Measurements from ENCODE around the gene NEU1.
"Not testable (repeated sequence)": the region's sequence is repeated elsewhere in the genome, so short reads cannot be mapped to it uniquely, and the experiment has no call there.

NEU1 gene

GRCh38 chr6:31875877-31876276 lies 13.3 kb upstream of the NEU1 start:
- H3K9me3 ChIP-seq (ENCODE audit: control insufficient read depth in 5 of 5, low read length in 5 of 5), result no peaks in the 10 kb centered on the region
- no peak overlapping the region for H3K27ac ChIP-seq (ENCODE audit: low read depth, low read length)
- peaks cover 0 to 9% (median 3%) of the 10 kb centered on the region in 5 donors for H3K27me3 ChIP-seq (ENCODE audit: control insufficient read depth in 5 of 5, insufficient read depth in 4 of 5, low read length in 5 of 5)
- H3K4me1 ChIP-seq (ENCODE audit: control insufficient read depth in 5 of 5, insufficient read depth in 5 of 5, low read length in 5 of 5), result peaks cover 0 to 8% (median 3%) of the 10 kb centered on the region in 5 donors
- H3K36me3 ChIP-seq (ENCODE audit: control insufficient read depth in 5 of 5, insufficient read depth in 5 of 5, low read length in 5 of 5), result peaks cover 0 to 15% (median 15%) of the 10 kb centered on the region in 5 donors
- no peak overlapping the region for H3K9ac ChIP-seq (ENCODE audit: low read length in 5 of 5)
- H3K4me3 ChIP-seq (ENCODE audit: low read depth in 1 of 5, low read length in 5 of 5), result no peak overlapping the region

- no peak overlapping the region for H3K27ac ChIP-seq (ENCODE audit: low read depth, low read length)
- no peak overlapping the region for H3K4me3 ChIP-seq (ENCODE audit: low read depth in 1 of 5, low read length in 5 of 5)
- no peak overlapping the region for H3K9ac ChIP-seq (ENCODE audit: low read length in 5 of 5)
- H3K27me3 ChIP-seq (ENCODE audit: control insufficient read depth in 5 of 5, insufficient read depth in 4 of 5, low read length in 5 of 5), result peaks cover 0 to 13% (median 11%) of the 10 kb centered on the region in 5 donors
- H3K9me3 ChIP-seq (ENCODE audit: control insufficient read depth in 5 of 5, low read length in 5 of 5), result no peaks in the 10 kb centered on the region
- peaks cover 0 to 8% (median 3%) of the 10 kb centered on the region in 5 donors for H3K4me1 ChIP-seq (ENCODE audit: control insufficient read depth in 5 of 5, insufficient read depth in 5 of 5, low read length in 5 of 5)
- H3K36me3 ChIP-seq (ENCODE audit: control insufficient read depth in 5 of 5, insufficient read depth in 5 of 5, low read length in 5 of 5), result peaks cover 0 to 7% (median 6%) of the 10 kb centered on the region in 5 donors
These were observed 12.4 kb upstream of the NEU1 start for GRCh38 chr6:31874836-31875572.

- Histone ChIP-seq H3K4me3 (ENCODE audit: low read depth in 1 of 5, low read length in 5 of 5) (no peak overlapping the region), H3K9ac (ENCODE audit: low read length in 5 of 5) (no peak overlapping the region), H3K27ac (ENCODE audit: low read depth, low read length) (no peak overlapping the region)
These were observed 11.6 kb upstream of the NEU1 start for GRCh38 chr6:31874084-31874670.

GRCh38 chr6:31871046-31871659 lies 8.5 kb upstream of the NEU1 start:
- no peak overlapping the region for H3K9ac ChIP-seq (ENCODE audit: low read length in 5 of 5)
- H3K27me3 ChIP-seq (ENCODE audit: control insufficient read depth in 5 of 5, insufficient read depth in 4 of 5, low read length in 5 of 5), result peaks cover 0 to 20% (median 13%) of the 10 kb centered on the region in 5 donors
- H3K27ac ChIP-seq (ENCODE audit: low read depth, low read length), result no peak overlapping the region
- H3K4me3 ChIP-seq (ENCODE audit: low read depth in 1 of 5, low read length in 5 of 5), result no peak overlapping the region
- H3K36me3 ChIP-seq (ENCODE audit: control insufficient read depth in 5 of 5, insufficient read depth in 5 of 5, low read length in 5 of 5), result no peaks in the 10 kb centered on the region
- no peaks in the 10 kb centered on the region for H3K4me1 ChIP-seq (ENCODE audit: control insufficient read depth in 5 of 5, insufficient read depth in 5 of 5, low read length in 5 of 5)
- H3K9me3 ChIP-seq (ENCODE audit: control insufficient read depth in 5 of 5, low read length in 5 of 5), result no peaks in the 10 kb centered on the region

More at GRCh38 chr6:31874084-31874670, 11.6 kb upstream of the NEU1 start:
- peaks cover 0 to 15% (median 12%) of the 10 kb centered on the region in 5 donors for H3K27me3 ChIP-seq (ENCODE audit: control insufficient read depth in 5 of 5, insufficient read depth in 4 of 5, low read length in 5 of 5)
- H3K36me3 ChIP-seq (ENCODE audit: control insufficient read depth in 5 of 5, insufficient read depth in 5 of 5, low read length in 5 of 5), result no peaks in the 10 kb centered on the region
- no peaks in the 10 kb centered on the region for H3K9me3 ChIP-seq (ENCODE audit: control insufficient read depth in 5 of 5, low read length in 5 of 5)
- H3K4me1 ChIP-seq (ENCODE audit: control insufficient read depth in 5 of 5, insufficient read depth in 5 of 5, low read length in 5 of 5), result peaks cover 0 to 8% (median 3%) of the 10 kb centered on the region in 5 donors

- no peaks in the 10 kb centered on the region for H3K4me1 ChIP-seq (ENCODE audit: control insufficient read depth in 5 of 5, insufficient read depth in 5 of 5, low read length in 5 of 5)
- no peak overlapping the region for H3K9ac ChIP-seq (ENCODE audit: low read length in 5 of 5)
- no peak overlapping the region for H3K4me3 ChIP-seq (ENCODE audit: low read depth in 1 of 5, low read length in 5 of 5)
- H3K27ac ChIP-seq (ENCODE audit: low read depth, low read length), result no peak overlapping the region
- H3K27me3 ChIP-seq (ENCODE audit: control insufficient read depth in 5 of 5, insufficient read depth in 4 of 5, low read length in 5 of 5), result peaks cover 0 to 20% (median 13%) of the 10 kb centered on the region in 5 donors
- no peaks in the 10 kb centered on the region for H3K36me3 ChIP-seq (ENCODE audit: control insufficient read depth in 5 of 5, insufficient read depth in 5 of 5, low read length in 5 of 5)
- no peaks in the 10 kb centered on the region for H3K9me3 ChIP-seq (ENCODE audit: control insufficient read depth in 5 of 5, low read length in 5 of 5)
These were observed 7.8 kb upstream of the NEU1 start for GRCh38 chr6:31870385-31870921.

GRCh38 chr6:31869343-31869742 lies 6.7 kb upstream of the NEU1 start:
- Histone ChIP-seq H3K27ac (ENCODE audit: low read depth, low read length) (no peak overlapping the region), H3K9ac (ENCODE audit: low read length in 5 of 5) (no peak overlapping the region), H3K4me3 (ENCODE audit: low read depth in 1 of 5, low read length in 5 of 5) (no peak overlapping the region), H3K27me3 (ENCODE audit: control insufficient read depth in 5 of 5, insufficient read depth in 4 of 5, low read length in 5 of 5) (peaks cover 0 to 20% (median 13%) of the 10 kb centered on the region in 5 donors), H3K9me3 (ENCODE audit: control insufficient read depth in 5 of 5, low read length in 5 of 5) (no peaks in the 10 kb centered on the region), H3K4me1 (ENCODE audit: control insufficient read depth in 5 of 5, insufficient read depth in 5 of 5, low read length in 5 of 5) (peaks cover 0 to 2% (median 1%) of the 10 kb centered on the region in 5 donors), H3K36me3 (ENCODE audit: control insufficient read depth in 5 of 5, insufficient read depth in 5 of 5, low read length in 5 of 5) (no peaks in the 10 kb centered on the region)

- not testable (repeated sequence) for H3K4me3 ChIP-seq (ENCODE audit: low read depth in 1 of 5, low read length in 5 of 5); H3K9me3 ChIP-seq (ENCODE audit: control insufficient read depth in 5 of 5, low read length in 5 of 5); H3K9ac ChIP-seq (ENCODE audit: low read length in 5 of 5); H3K36me3 ChIP-seq (ENCODE audit: control insufficient read depth in 5 of 5, insufficient read depth in 5 of 5, low read length in 5 of 5); H3K27ac ChIP-seq (ENCODE audit: low read depth, low read length); H3K4me1 ChIP-seq (ENCODE audit: control insufficient read depth in 5 of 5, insufficient read depth in 5 of 5, low read length in 5 of 5)
- peaks cover 0 to 20% (median 13%) of the 10 kb centered on the region in 5 donors for H3K27me3 ChIP-seq (ENCODE audit: control insufficient read depth in 5 of 5, insufficient read depth in 4 of 5, low read length in 5 of 5)
These were observed 6.0 kb upstream of the NEU1 start for GRCh38 chr6:31868658-31868971.

GRCh38 chr6:31865205-31866118 lies 2.8 kb upstream of the NEU1 start:
- Histone ChIP-seq H3K27me3 (ENCODE audit: control insufficient read depth in 5 of 5, insufficient read depth in 4 of 5, low read length in 5 of 5) (peaks cover 0 to 14% (median under 1%) of the 10 kb centered on the region in 5 donors), H3K27ac (ENCODE audit: low read depth, low read length) (no peak overlapping the region), H3K4me3 (ENCODE audit: low read depth in 1 of 5, low read length in 5 of 5) (no peak overlapping the region), H3K4me1 (ENCODE audit: control insufficient read depth in 5 of 5, insufficient read depth in 5 of 5, low read length in 5 of 5) (peaks cover 3 to 26% (median 22%) of the 10 kb centered on the region in 5 donors), H3K9ac (ENCODE audit: low read length in 5 of 5) (no peak overlapping the region), H3K9me3 (ENCODE audit: control insufficient read depth in 5 of 5, low read length in 5 of 5) (no peaks in the 10 kb centered on the region), H3K36me3 (ENCODE audit: control insufficient read depth in 5 of 5, insufficient read depth in 5 of 5, low read length in 5 of 5) (peaks cover 0 to 8% (median 6%) of the 10 kb centered on the region in 5 donors)

- Histone ChIP-seq H3K27ac (ENCODE audit: low read depth, low read length) (no peak overlapping the region), H3K4me1 (ENCODE audit: control insufficient read depth in 5 of 5, insufficient read depth in 5 of 5, low read length in 5 of 5) (peaks cover 3 to 26% (median 22%) of the 10 kb centered on the region in 5 donors), H3K27me3 (ENCODE audit: control insufficient read depth in 5 of 5, insufficient read depth in 4 of 5, low read length in 5 of 5) (peaks cover 0 to 8% (median 0%) of the 10 kb centered on the region in 5 donors), H3K36me3 (ENCODE audit: control insufficient read depth in 5 of 5, insufficient read depth in 5 of 5, low read length in 5 of 5) (peaks cover 0 to 15% (median 12%) of the 10 kb centered on the region in 5 donors), H3K4me3 (ENCODE audit: low read depth in 1 of 5, low read length in 5 of 5) (no peak overlapping the region), H3K9me3 (ENCODE audit: control insufficient read depth in 5 of 5, low read length in 5 of 5) (no peaks in the 10 kb centered on the region), H3K9ac (ENCODE audit: low read length in 5 of 5) (no peak overlapping the region)
These were observed 2.2 kb upstream of the NEU1 start for GRCh38 chr6:31864818-31865204.
